GM19239 (cell line): ENCODE measurements around the gene AIG1.

Experiments used
- DNase-seq: peaks from one replicate; pipeline ENCODE4 v3.0.0; 2011; ENCODE audit warnings: low spot score; ENCODE audit not compliant: insufficient read length
- FAIRE-seq: peaks from 2 replicates; lab custom pipeline; 2011; peaks lifted over from hg19 to GRCh38; lab: Jason Lieb, UNC

AIG1 gene

DNA sequence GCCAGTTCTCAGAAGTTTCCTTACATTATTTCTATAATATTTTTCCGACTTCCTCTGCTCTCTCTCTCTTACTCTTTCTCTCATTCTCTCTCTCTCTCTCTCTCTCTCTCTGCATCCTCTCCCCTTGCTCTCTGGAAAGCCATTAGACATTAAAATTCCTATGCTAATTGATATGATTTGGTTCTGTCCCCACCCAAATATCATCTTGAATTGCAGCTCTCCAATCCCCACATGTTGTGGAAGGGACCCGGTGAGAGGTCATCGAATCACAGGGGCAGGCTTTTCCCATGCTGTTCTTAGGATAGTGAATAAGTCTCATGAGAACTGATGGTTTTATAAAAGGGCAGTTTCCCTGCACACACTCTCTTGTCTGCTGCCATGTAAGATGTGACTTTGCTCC is 315.7 kb downstream of the AIG1 start:
- DNase-seq (no peak), FAIRE-seq (no peak)

DNA sequence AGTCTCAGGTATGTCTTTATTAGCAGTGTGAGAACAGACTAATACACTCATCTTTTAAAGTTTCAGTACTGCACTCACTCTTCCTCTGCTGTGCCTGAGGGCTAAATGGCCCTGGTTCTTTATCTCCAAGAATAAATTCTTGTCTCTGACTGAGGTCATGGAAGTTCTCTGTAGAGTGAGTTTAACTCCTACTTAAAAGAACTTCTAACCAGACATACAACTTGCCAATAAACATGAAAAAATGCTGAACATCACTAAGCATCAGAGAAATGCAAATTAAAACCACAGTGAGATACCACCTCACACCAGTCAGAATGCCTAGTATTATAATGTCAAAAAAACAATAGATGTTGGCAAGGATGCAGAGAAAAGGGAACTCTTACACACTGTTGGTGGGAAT is 316.2 kb downstream of the AIG1 start:
- DNase-seq (no peak), FAIRE-seq (no peak)

DNA sequence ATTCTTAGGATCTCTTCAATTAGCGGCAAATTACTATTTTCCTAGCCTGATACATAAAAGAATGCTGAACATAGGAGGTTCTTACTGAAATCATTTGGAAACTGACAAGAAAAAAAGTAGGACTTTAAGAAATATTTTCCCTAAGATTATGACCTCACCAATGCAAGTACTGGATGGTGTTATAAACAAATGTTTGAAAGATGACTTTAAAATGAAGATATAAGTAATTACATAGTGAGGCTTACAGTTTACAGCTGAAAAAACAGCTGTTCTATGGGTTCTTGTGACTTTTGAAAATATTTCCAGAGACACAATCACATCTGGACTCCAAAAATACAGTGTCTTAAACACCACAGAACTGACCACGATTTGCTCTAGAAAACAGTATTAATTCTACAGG is 324.9 kb downstream of the AIG1 start:
- FAIRE-seq (no peak), DNase-seq (no peak)

DNA sequence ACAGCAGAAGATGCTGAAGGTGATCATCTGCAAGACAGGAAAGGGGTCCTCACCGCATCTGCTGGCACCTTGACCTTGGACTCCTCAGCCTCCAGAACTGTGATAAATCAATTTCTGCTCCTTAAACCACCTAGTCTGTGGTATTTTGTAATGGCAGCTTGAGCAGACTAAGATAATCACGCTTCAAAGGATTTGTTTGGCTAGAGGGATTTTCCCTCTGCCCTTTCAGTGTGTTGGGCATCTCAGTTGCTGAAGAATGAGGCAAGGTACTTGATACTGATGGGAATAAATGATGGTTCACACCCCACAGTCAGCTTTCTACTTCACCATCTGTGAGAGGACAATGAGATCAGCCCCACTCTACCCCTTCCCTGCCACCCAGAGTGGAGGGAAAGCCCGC is 329.6 kb downstream of the AIG1 start:
- FAIRE-seq (no peak), DNase-seq (no peak)
